Neural progenitor cell (in vitro differentiated cells): ENCODE results near the gene TIMM8A.

ENCODE experiments used
- EZH2 ChIP-seq: fragments of 200-600 bp; sonication (generic); IDR thresholded peaks from 2 replicates; pipeline ENCODE4 v1.6.1; 2017; ENCODE audit warnings: antibody characterized with exemption, mild to moderate bottlenecking, moderate library complexity
- EZH2phosphoT487 ChIP-seq: fragments of 200-600 bp; sonication (generic); IDR thresholded peaks from 2 replicates; pipeline ENCODE4 v1.6.1; 2017; ENCODE audit warnings: antibody characterized with exemption
- TF ChIP-seq, protein P1 (sequence below): fragments of 200-600 bp; sonication (generic); IDR thresholded peaks from 2 replicates; pipeline ENCODE4 v1.5.1; 2017; ENCODE audit warnings: antibody characterized with exemption, mild to moderate bottlenecking

- TF ChIP-seq, protein P1, sequence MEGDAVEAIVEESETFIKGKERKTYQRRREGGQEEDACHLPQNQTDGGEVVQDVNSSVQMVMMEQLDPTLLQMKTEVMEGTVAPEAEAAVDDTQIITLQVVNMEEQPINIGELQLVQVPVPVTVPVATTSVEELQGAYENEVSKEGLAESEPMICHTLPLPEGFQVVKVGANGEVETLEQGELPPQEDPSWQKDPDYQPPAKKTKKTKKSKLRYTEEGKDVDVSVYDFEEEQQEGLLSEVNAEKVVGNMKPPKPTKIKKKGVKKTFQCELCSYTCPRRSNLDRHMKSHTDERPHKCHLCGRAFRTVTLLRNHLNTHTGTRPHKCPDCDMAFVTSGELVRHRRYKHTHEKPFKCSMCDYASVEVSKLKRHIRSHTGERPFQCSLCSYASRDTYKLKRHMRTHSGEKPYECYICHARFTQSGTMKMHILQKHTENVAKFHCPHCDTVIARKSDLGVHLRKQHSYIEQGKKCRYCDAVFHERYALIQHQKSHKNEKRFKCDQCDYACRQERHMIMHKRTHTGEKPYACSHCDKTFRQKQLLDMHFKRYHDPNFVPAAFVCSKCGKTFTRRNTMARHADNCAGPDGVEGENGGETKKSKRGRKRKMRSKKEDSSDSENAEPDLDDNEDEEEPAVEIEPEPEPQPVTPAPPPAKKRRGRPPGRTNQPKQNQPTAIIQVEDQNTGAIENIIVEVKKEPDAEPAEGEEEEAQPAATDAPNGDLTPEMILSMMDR: no peak
- TF ChIP-seq EZH2 (no peak), EZH2phosphoT487 (no peak)
These were observed 10.7 kb downstream of the TIMM8A start for GRCh38 chrX:101337776-101338271.
